ENCODE measurements around the gene C11orf71.

C11orf71 gene

DNA sequence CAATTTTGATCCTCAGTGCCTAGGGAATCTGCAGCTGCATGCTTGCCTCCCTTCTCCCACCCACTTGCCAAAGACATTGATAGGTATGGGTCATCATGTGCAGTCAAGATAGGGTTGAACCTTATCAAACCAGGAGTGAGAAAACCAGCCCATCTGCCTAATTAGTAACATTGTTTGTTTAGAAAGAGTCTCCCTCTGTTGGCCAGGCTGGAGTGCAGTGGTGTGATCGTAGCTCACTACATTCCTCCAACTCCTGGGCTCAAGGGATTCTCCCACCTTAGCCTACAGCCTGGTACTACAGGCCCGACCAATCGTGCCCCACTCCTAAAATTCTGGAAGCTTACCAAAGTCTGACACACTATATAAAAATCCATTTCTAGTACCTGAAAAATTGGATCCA, 4.6 kb downstream of the C11orf71 start:
- H3K27ac Mint-ChIP-seq (ENCODE audit: low read depth) = no peak overlapping the region
- DNase-seq (ENCODE audit: low spot score in 2 of 2) (no peak), ATAC-seq (replicated peaks; ENCODE audit: extremely low read depth, poor library complexity, severe bottlenecking) (no peak)
- peaks cover 25% of the 10 kb centered on the region for H3K4me1 Mint-ChIP-seq
- no peaks in the 10 kb centered on the region for H3K9me3 Mint-ChIP-seq
- no peak overlapping the region for H3K4me3 Mint-ChIP-seq
- peaks cover 13% of the 10 kb centered on the region for H3K36me3 Mint-ChIP-seq (ENCODE audit: insufficient read depth)
- H3K27me3 Mint-ChIP-seq = no peaks in the 10 kb centered on the region

GRCh38 chr11:114392735-114393667, 7.3 kb downstream of the C11orf71 start:
- DNase-seq (ENCODE audit: low spot score in 2 of 2) (no peak), ATAC-seq (replicated peaks; ENCODE audit: extremely low read depth, poor library complexity, severe bottlenecking) (no peak)
- Mint-ChIP-seq H3K27me3 (no peaks in the 10 kb centered on the region), H3K9me3 (no peaks in the 10 kb centered on the region), H3K4me3 (no peak overlapping the region), H3K36me3 (ENCODE audit: insufficient read depth) (no peaks in the 10 kb centered on the region), H3K27ac (ENCODE audit: low read depth) (no peak overlapping the region), H3K4me1 (peaks cover 7% of the 10 kb centered on the region)

- H3K36me3 Mint-ChIP-seq (ENCODE audit: insufficient read depth) = no peaks in the 10 kb centered on the region
- H3K9me3 Mint-ChIP-seq = no peaks in the 10 kb centered on the region
- H3K27me3 Mint-ChIP-seq = peaks cover 26% of the 10 kb centered on the region
- H3K27ac Mint-ChIP-seq (ENCODE audit: low read depth) = no peak overlapping the region
- no peaks in the 10 kb centered on the region for H3K4me1 Mint-ChIP-seq
- H3K4me3 Mint-ChIP-seq = no peak overlapping the region
- DNase-seq (ENCODE audit: low spot score in 2 of 2) (no peak), ATAC-seq (replicated peaks; ENCODE audit: extremely low read depth, poor library complexity, severe bottlenecking) (no peak)
Observed at GRCh38 chr11:114386545-114386944, 13.8 kb downstream of the C11orf71 start.

- no peak for DNase-seq (ENCODE audit: low spot score in 2 of 2)
- peaks cover 26% of the 10 kb centered on the region for H3K27me3 Mint-ChIP-seq
- H3K27ac Mint-ChIP-seq (ENCODE audit: low read depth) = no peak overlapping the region
- no peaks in the 10 kb centered on the region for H3K9me3 Mint-ChIP-seq
- ATAC-seq (replicated peaks; ENCODE audit: extremely low read depth, poor library complexity, severe bottlenecking) = no peak
- no peaks in the 10 kb centered on the region for H3K4me1 Mint-ChIP-seq
- H3K36me3 Mint-ChIP-seq (ENCODE audit: insufficient read depth) = no peaks in the 10 kb centered on the region
- H3K4me3 Mint-ChIP-seq = no peak overlapping the region
Observed at GRCh38 chr11:114386131-114386530, 14.2 kb downstream of the C11orf71 start.

DNA sequence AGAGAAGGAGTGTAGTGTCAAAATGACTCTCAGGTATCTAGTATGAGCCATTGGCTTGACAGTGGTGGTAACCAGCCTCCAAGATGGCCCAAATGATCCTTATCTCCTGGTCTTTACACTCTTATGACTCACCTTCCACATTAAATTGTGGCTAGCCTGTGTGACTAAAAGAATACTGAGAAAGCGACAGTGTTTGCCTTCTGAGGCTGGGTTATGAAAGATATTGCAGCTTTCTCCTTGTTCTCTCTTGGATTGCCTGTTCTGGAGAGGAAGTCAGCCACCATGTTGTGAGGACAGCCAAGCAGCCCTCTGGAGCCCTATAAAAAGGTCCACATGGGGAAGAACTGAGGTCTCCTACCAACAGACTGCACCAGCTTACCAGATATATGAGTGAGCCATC, 15.8 kb downstream of the C11orf71 start:
- H3K4me1 Mint-ChIP-seq = no peaks in the 10 kb centered on the region
- H3K9me3 Mint-ChIP-seq = no peaks in the 10 kb centered on the region
- H3K27me3 Mint-ChIP-seq = peaks cover 42% of the 10 kb centered on the region
- H3K4me3 Mint-ChIP-seq = no peak overlapping the region
- no peaks in the 10 kb centered on the region for H3K36me3 Mint-ChIP-seq (ENCODE audit: insufficient read depth)
- DNase-seq (ENCODE audit: low spot score in 2 of 2) (no peak), ATAC-seq (replicated peaks; ENCODE audit: extremely low read depth, poor library complexity, severe bottlenecking) (no peak)
- no peak overlapping the region for H3K27ac Mint-ChIP-seq (ENCODE audit: low read depth)

DNA sequence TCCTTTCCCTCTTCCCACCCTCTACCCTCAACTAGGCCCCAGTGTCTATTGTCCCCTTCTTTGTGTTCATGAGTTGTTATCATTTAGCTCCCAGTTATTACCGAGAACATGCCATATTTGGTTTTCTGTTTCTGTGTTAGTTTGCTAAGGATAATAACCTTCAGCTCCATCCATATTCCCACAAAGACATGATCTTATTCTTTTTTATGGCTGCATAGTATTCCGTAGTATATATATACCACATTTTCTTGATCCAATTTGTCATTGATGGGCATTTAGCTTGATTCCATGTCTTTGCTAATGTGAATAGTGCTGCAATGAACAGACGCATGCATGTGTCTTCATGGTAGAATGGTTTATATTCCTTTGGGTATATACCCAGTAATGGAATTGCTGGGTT, 17.8 kb downstream of the C11orf71 start:
- H3K4me1 Mint-ChIP-seq = no peaks in the 10 kb centered on the region
- no peak for DNase-seq (ENCODE audit: low spot score in 2 of 2)
- H3K4me3 Mint-ChIP-seq = no peak overlapping the region
- peaks cover 62% of the 10 kb centered on the region for H3K27me3 Mint-ChIP-seq
- no peak for ATAC-seq (replicated peaks; ENCODE audit: extremely low read depth, poor library complexity, severe bottlenecking)
- H3K9me3 Mint-ChIP-seq = no peaks in the 10 kb centered on the region
- no peaks in the 10 kb centered on the region for H3K36me3 Mint-ChIP-seq (ENCODE audit: insufficient read depth)
- H3K27ac Mint-ChIP-seq (ENCODE audit: low read depth) = no peak overlapping the region

DNA sequence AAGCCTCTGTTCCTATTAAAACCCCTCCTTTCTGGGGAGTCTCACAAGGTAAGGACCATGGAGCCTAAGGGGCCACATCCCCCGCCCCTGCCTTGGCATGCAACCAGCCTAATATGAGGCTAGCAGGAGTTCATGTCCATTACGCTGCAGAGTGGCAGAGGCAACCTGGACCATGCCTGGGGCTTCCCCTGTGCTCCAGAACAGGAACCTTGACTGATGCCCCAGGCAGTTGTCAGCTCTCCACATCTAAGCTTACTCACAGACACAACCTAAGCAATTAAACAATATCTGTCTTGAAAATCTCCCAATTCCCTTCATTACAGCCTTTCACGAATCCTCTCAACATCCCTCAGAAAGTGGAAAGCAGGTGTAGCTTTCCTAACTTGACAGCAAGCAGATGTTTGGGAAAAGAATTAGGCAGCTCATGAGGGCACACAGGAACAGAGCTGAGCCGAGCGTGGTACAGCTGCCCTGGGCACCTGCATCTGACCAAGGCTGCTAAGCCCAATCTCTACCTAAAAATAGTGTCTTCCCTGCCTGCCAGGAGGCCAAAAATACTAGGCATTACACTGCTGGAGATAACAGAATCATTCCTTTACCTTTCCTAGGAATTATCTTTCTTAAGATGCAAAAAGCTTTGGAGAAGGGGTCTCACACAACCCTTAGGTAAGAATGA, 20.8 kb downstream of the C11orf71 start:
- DNase-seq (ENCODE audit: low spot score in 2 of 2) (no peak), ATAC-seq (replicated peaks; ENCODE audit: extremely low read depth, poor library complexity, severe bottlenecking) (no peak)
- Mint-ChIP-seq H3K27ac (ENCODE audit: low read depth) (no peak overlapping the region), H3K36me3 (ENCODE audit: insufficient read depth) (peaks cover 2% of the 10 kb centered on the region), H3K4me3 (no peak overlapping the region), H3K4me1 (no peaks in the 10 kb centered on the region), H3K27me3 (peaks cover 81% of the 10 kb centered on the region), H3K9me3 (no peaks in the 10 kb centered on the region)

- ATAC-seq (replicated peaks; ENCODE audit: extremely low read depth, poor library complexity, severe bottlenecking) = no peak
- no peaks in the 10 kb centered on the region for H3K9me3 Mint-ChIP-seq
- H3K36me3 Mint-ChIP-seq (ENCODE audit: insufficient read depth) = peaks cover 2% of the 10 kb centered on the region
- no peaks in the 10 kb centered on the region for H3K4me1 Mint-ChIP-seq
- DNase-seq (ENCODE audit: low spot score in 2 of 2) = no peak
- H3K4me3 Mint-ChIP-seq = no peak overlapping the region
- no peak overlapping the region for H3K27ac Mint-ChIP-seq (ENCODE audit: low read depth)
- peaks cover 85% of the 10 kb centered on the region for H3K27me3 Mint-ChIP-seq
Observed at GRCh38 chr11:114377612-114378267, 22.6 kb downstream of the C11orf71 start.

- Mint-ChIP-seq H3K9me3 (no peaks in the 10 kb centered on the region), H3K27ac (ENCODE audit: low read depth) (no peak overlapping the region), H3K4me1 (no peaks in the 10 kb centered on the region), H3K36me3 (ENCODE audit: insufficient read depth) (peaks cover 2% of the 10 kb centered on the region), H3K27me3 (peaks cover 87% of the 10 kb centered on the region), H3K4me3 (no peak overlapping the region)
- DNase-seq (ENCODE audit: low spot score in 2 of 2) = no peak
- ATAC-seq (replicated peaks; ENCODE audit: extremely low read depth, poor library complexity, severe bottlenecking) = no peak
Observed at GRCh38 chr11:114375052-114375451, 25.3 kb downstream of the C11orf71 start.

GRCh38 chr11:114368918-114369680, 31.2 kb downstream of the C11orf71 start:
- no peak overlapping the region for H3K4me3 Mint-ChIP-seq
- ATAC-seq (replicated peaks; ENCODE audit: extremely low read depth, poor library complexity, severe bottlenecking) = no peak
- no peaks in the 10 kb centered on the region for H3K9me3 Mint-ChIP-seq
- no peaks in the 10 kb centered on the region for H3K4me1 Mint-ChIP-seq
- DNase-seq (ENCODE audit: low spot score in 2 of 2) = no peak
- no peaks in the 10 kb centered on the region for H3K36me3 Mint-ChIP-seq (ENCODE audit: insufficient read depth)
- peaks cover 74% of the 10 kb centered on the region for H3K27me3 Mint-ChIP-seq
- H3K27ac Mint-ChIP-seq (ENCODE audit: low read depth) = no peak overlapping the region

GRCh38 chr11:114367244-114367957, 32.9 kb downstream of the C11orf71 start:
- Mint-ChIP-seq H3K36me3 (ENCODE audit: insufficient read depth) (no peaks in the 10 kb centered on the region), H3K9me3 (no peaks in the 10 kb centered on the region), H3K4me3 (no peak overlapping the region), H3K27me3 (peaks cover 74% of the 10 kb centered on the region), H3K27ac (ENCODE audit: low read depth) (no peak overlapping the region), H3K4me1 (no peaks in the 10 kb centered on the region)
- no peak for DNase-seq (ENCODE audit: low spot score in 2 of 2)
- ATAC-seq (replicated peaks; ENCODE audit: extremely low read depth, poor library complexity, severe bottlenecking) = no peak
